ENCODE measurements around the gene ZBTB7C. TPM values are rescaled to one million over a fixed set of nuclear protein-coding genes. Genes with fewer than 3 reads are reported as not detected.

ZBTB7C gene
- total and polyA plus RNA-seq, 9 of the 15 experiments (the other 6 are each of a cell fraction or from before 2014, with no cell fraction given), result not detected

GRCh38 chr18:48418539-48419276 is 9.5 kb upstream of the ZBTB7C start:
- 1% methylated on average over 9 of the region's 9 CpGs for WGBS (ENCODE audit: insufficient coverage, low coverage, missing lambda C conversion rate)
- ChIA-PET CTCF (ENCODE audit: low intra/inter-chr PET ratio) (no interaction called here), POLR2A (no interaction called here)
- ATAC-seq, result no peak
- Histone ChIP-seq H3K4me2 (ENCODE audit: insufficient read depth, low read length) (no peak overlapping the region), H3K27ac (ENCODE audit: extremely low read depth, low read depth, low read length) (no peak overlapping the region), H3K27me3 (ENCODE audit: control insufficient read depth in 2 of 2, insufficient read depth in 2 of 2, low read length in 2 of 2) (0 out of 5 replicates have a peak, but pooled peaks cover 0 to 4% of the 10 kb centered on the region in 2 experiments), H2AFZ (ENCODE audit: low read depth, low read length) (no peak overlapping the region), H3K9me1 (ENCODE audit: control insufficient read depth, insufficient read depth, low read length) (no peaks in the 10 kb centered on the region), H3K4me1 (replicated peaks in 1 of 2; ENCODE audit: control insufficient read depth in 2 of 2, insufficient read depth in 2 of 2, low read length in 2 of 2) (no peaks in the 10 kb centered on the region), H3K9ac (ENCODE audit: insufficient read depth in 1 of 2, low read depth in 2 of 2, low read length in 2 of 2) (no peak overlapping the region), H4K20me1 (replicated peaks; ENCODE audit: control insufficient read depth, insufficient read depth, low read length) (no peaks in the 10 kb centered on the region), H3K9me3 (replicated peaks; ENCODE audit: control insufficient read depth, insufficient read depth, low read depth, low read length) (no peaks in the 10 kb centered on the region), H3K36me3 (ENCODE audit: control insufficient read depth, insufficient read depth, low read length) (no peaks in the 10 kb centered on the region), H3K79me2 (ENCODE audit: control insufficient read depth, insufficient read depth, low read length) (no peaks in the 10 kb centered on the region), H3K4me3 (no peak overlapping the region)
- no peak for DNase-seq (ENCODE audit: extremely low read depth in 1 of 4, low spot score in 3 of 4)
- no TSS peak for BruUV-seq (replicated peaks)
- intact Hi-C loops (cut with micrococcal nuclease), result no loop called here
- in situ Hi-C loops (cut with MboI), result no loop called here
- no peak for FAIRE-seq
- TF ChIP-seq GATAD2A (IDR thresholded peaks at IDR 0.05) (no peak), TRIM28 (IDR thresholded peaks at IDR 0.05) (no peak), BCOR (IDR thresholded peaks at IDR 0.05) (no peak), GTF2E2 (tag; IDR thresholded peaks at IDR 0.05) (no peak), PURB (CRISPR knock-in tag; IDR thresholded peaks at IDR 0.05; ENCODE audit: low read depth) (no peak), ZNF740 (CRISPR knock-in tag; IDR thresholded peaks at IDR 0.05) (no peak), ZNF740 (tag; IDR thresholded peaks at IDR 0.05) (no peak), CBFA2T2 (conservative IDR thresholded peaks at IDR 0.05) (no peak), REST (IDR thresholded peaks at IDR 0.05; ENCODE audit: borderline replicate concordance) (no peak), REST (CRISPR knock-in tag; IDR thresholded peaks at IDR 0.05; ENCODE audit: low read depth) (no peak), MXI1 (IDR thresholded peaks at IDR 0.05; ENCODE audit: low read depth, low read length) (no peak)

Data from K562 (cell line).